H1 (cell line): ENCODE data around the gene KCNMA1. TPM values are rescaled to one million over a fixed set of nuclear protein-coding genes. Genes with fewer than 3 reads are reported as not detected.

Experiments used
- CTCF ChIA-PET: fragments of 300-600 bp; sonication (Branson Sonifier 250); formaldehyde crosslinking; loops from one replicate; lab custom pipeline; 2021; ENCODE audit not compliant: partially characterized antibody; lab: Charles Lee
- POLR2A ChIA-PET: fragments of 300-600 bp; sonication (Branson Sonifier 250); formaldehyde crosslinking; loops from one replicate; lab custom pipeline; 2021; ENCODE audit warnings: inconsistent platforms; ENCODE audit not compliant: partially characterized antibody; lab: Charles Lee
- DNase-seq, 2 experiments: peaks; one replicate each; pipeline versions ENCODE4 v3.0.0 to v3.0.0-alpha.2; 2010 to 2022; ENCODE audit warnings: low spot score in 2 of 2, low read depth in 1 of 2, mixed read lengths in 1 of 2
- FAIRE-seq: peaks from 2 replicates; lab custom pipeline; 2011; peaks lifted over from hg19 to GRCh38; lab: Jason Lieb, UNC
- H2AFZ ChIP-seq: 2 replicates; pipeline ENCODE4 v1.8.1; 2012; ENCODE audit warnings: low read length, inconsistent platforms
- H2AK5ac ChIP-seq: 2 replicates; pipeline ENCODE4 v1.6.1; 2013; ENCODE audit warnings: low read depth, low read length
- H2BK120ac ChIP-seq: replicated peaks from 2 replicates; pipeline ENCODE3; 2013; ENCODE audit warnings: low read depth, low read length, inconsistent platforms
- H2BK12ac ChIP-seq: 2 replicates; pipeline ENCODE4 v1.6.1; 2013; ENCODE audit warnings: low read depth, low read length
- H2BK15ac ChIP-seq: 2 replicates; pipeline ENCODE4 v1.6.1; 2013; ENCODE audit warnings: low read length
- H2BK20ac ChIP-seq: 2 replicates; pipeline ENCODE4 v1.6.1; 2013; ENCODE audit warnings: low read length
- H2BK5ac ChIP-seq: 2 replicates; pipeline ENCODE4 v1.6.1; 2013; ENCODE audit warnings: low read depth, low read length
- H3K14ac ChIP-seq: 2 replicates; pipeline ENCODE4 v1.6.1; 2013; ENCODE audit warnings: inconsistent platforms; ENCODE audit not compliant: insufficient read length
- H3K18ac ChIP-seq: 2 replicates; pipeline ENCODE4 v1.6.1; 2013; ENCODE audit warnings: low read length; ENCODE audit errors: extremely low read depth
- H3K23ac ChIP-seq: 2 replicates; pipeline ENCODE4 v1.6.1; 2013; ENCODE audit warnings: inconsistent platforms; ENCODE audit not compliant: insufficient read length
- H3K23me2 ChIP-seq: 2 replicates; pipeline ENCODE4 v1.6.1; 2013; ENCODE audit warnings: low read depth, low read length
- H3K27ac ChIP-seq: 2 replicates; pipeline ENCODE4 v1.6.1; 2011; ENCODE audit warnings: low read depth, low read length, inconsistent platforms
- H3K27me3 ChIP-seq, 4 experiments: replicated peaks in 1 of 4; 1 replicate in 1 of 4; 2 replicates in 3 of 4; pipeline versions ENCODE4 v1.6.1 to v1.8.1; 2011 to 2013; ENCODE audit warnings: low read length in 3 of 4, mild to moderate bottlenecking in 3 of 4, inconsistent platforms in 2 of 4, mixed read lengths in 2 of 4, moderate library complexity in 1 of 4; ENCODE audit not compliant: control insufficient read depth in 3 of 4, insufficient read depth in 3 of 4; ENCODE audit errors: extremely low read depth in 1 of 4
- H3K36me3 ChIP-seq, 4 experiments: 2 replicates each; pipeline versions ENCODE4 v1.6.1 to v1.8.1; 2011 to 2013; ENCODE audit warnings: mild to moderate bottlenecking in 4 of 4, low read length in 3 of 4, moderate library complexity in 2 of 4, control low read depth in 1 of 4, inconsistent platforms in 1 of 4; ENCODE audit not compliant: insufficient read depth in 4 of 4, control insufficient read depth in 2 of 4
- H3K4ac ChIP-seq: replicated peaks from 2 replicates; pipeline ENCODE3; 2013; ENCODE audit warnings: low read length, low read depth, mixed read lengths, inconsistent platforms; ENCODE audit not compliant: insufficient read length
- H3K4me1 ChIP-seq, 4 experiments: replicated peaks in 1 of 4; 1 replicate in 1 of 4; 2 replicates in 3 of 4; pipeline versions ENCODE4 v1.6.1 to v1.8.1; 2011 to 2013; ENCODE audit warnings: low read length in 3 of 4, inconsistent platforms in 2 of 4, mixed read lengths in 1 of 4; ENCODE audit not compliant: insufficient read depth in 4 of 4, control insufficient read depth in 3 of 4
- H3K4me2 ChIP-seq, 2 experiments: 2 replicates each; pipeline versions ENCODE4 v1.6.1 to v1.8.1; 2011 to 2013; ENCODE audit warnings: low read depth in 2 of 2, low read length in 2 of 2, control low read depth in 1 of 2, inconsistent platforms in 1 of 2, mild to moderate bottlenecking in 1 of 2; ENCODE audit not compliant: insufficient read depth in 1 of 2
- H3K4me3 ChIP-seq, 4 experiments: fragments of 200-600, 300-600 bp in 1 of 4; sonication (generic), shearing (Covaris generic), sonication (Bioruptor Twin) in 1 of 4; 2 replicates each; pipeline versions ENCODE4 v1.5.1 to v1.8.1; 2011 to 2016; ENCODE audit warnings: low read length in 4 of 4, low read depth in 3 of 4, control low read depth in 2 of 4, inconsistent platforms in 2 of 4, mild to moderate bottlenecking in 2 of 4, mixed read lengths in 1 of 4, moderate library complexity in 1 of 4; ENCODE audit not compliant: insufficient read depth in 2 of 4; ENCODE audit errors: extremely low read depth in 1 of 4
- H3K56ac ChIP-seq: replicated peaks from 2 replicates; pipeline ENCODE3; 2013; ENCODE audit warnings: low read depth, mild to moderate bottlenecking, mixed read lengths, low read length, inconsistent platforms; ENCODE audit not compliant: insufficient read length
- H3K79me1 ChIP-seq: 2 replicates; pipeline ENCODE4 v1.6.1; 2013; ENCODE audit warnings: low read depth, low read length, control low read depth
- H3K79me2 ChIP-seq, 2 experiments: 2 replicates each; pipeline versions ENCODE4 v1.6.1 to v1.8.1; 2012 to 2013; ENCODE audit warnings: low read length in 2 of 2, mild to moderate bottlenecking in 2 of 2, inconsistent platforms in 1 of 2; ENCODE audit not compliant: insufficient read depth in 2 of 2, control insufficient read depth in 1 of 2
- H3K9ac ChIP-seq, 4 experiments: replicated peaks in 1 of 4; 1 replicate in 1 of 4; 2 replicates in 3 of 4; pipeline versions ENCODE4 v1.6.1 to v1.8.1; 2011 to 2013; ENCODE audit warnings: low read depth in 3 of 4, low read length in 3 of 4, control low read depth in 2 of 4, mild to moderate bottlenecking in 2 of 4, moderate library complexity in 2 of 4, inconsistent platforms in 1 of 4; ENCODE audit errors: extremely low read depth in 1 of 4
- H3K9me3 ChIP-seq, 2 experiments: 2 replicates each; pipeline versions ENCODE4 v1.6.1 to v1.8.1; 2012 to 2013; ENCODE audit warnings: mild to moderate bottlenecking in 2 of 2, moderate library complexity in 2 of 2, control low read depth in 1 of 2, inconsistent platforms in 1 of 2, low read depth in 1 of 2, low read length in 1 of 2, mixed read lengths in 1 of 2; ENCODE audit not compliant: insufficient read depth in 2 of 2
- H4K20me1 ChIP-seq, 2 experiments: replicated peaks in 1 of 2; 2 replicates each; pipeline versions ENCODE3 to v1.8.1; 2011 to 2013; ENCODE audit warnings: inconsistent platforms in 2 of 2, low read length in 2 of 2, mild to moderate bottlenecking in 1 of 2; ENCODE audit not compliant: insufficient read depth in 2 of 2, control insufficient read depth in 1 of 2
- H4K5ac ChIP-seq: 2 replicates; pipeline ENCODE4 v1.6.1; 2013; ENCODE audit warnings: low read length, low read depth, mixed read lengths, inconsistent platforms; ENCODE audit not compliant: insufficient read length
- H4K8ac ChIP-seq: 2 replicates; pipeline ENCODE4 v1.8.0; 2013; ENCODE audit warnings: mild to moderate bottlenecking, moderate library complexity, low read length, inconsistent platforms; ENCODE audit not compliant: insufficient read depth; ENCODE audit errors: extremely low read depth
- H4K91ac ChIP-seq: replicated peaks from 2 replicates; pipeline ENCODE3; 2013; ENCODE audit warnings: low read length, mixed read lengths, inconsistent platforms; ENCODE audit not compliant: insufficient read length
- CBX5 ChIP-seq: fragments of 300-800, 300-1000 bp; sonication (generic); IDR thresholded peaks from 2 replicates; pipeline ENCODE4 v1.7.1; 2016; ENCODE audit warnings: antibody characterized with exemption, low read length, low read depth
- CBX8 ChIP-seq: fragments of 300-800, 300-1000 bp; sonication (generic); IDR thresholded peaks from 2 replicates; pipeline ENCODE4 v1.7.1; 2016; ENCODE audit warnings: low read depth, low read length, borderline replicate concordance
- CHD1 ChIP-seq: IDR thresholded peaks from 2 replicates; pipeline ENCODE4 v1.6.1; 2012; ENCODE audit warnings: low read depth, low read length, improper control_type of control experiment
- EZH2 ChIP-seq: fragments of 200-600 bp; sonication (generic); IDR thresholded peaks from 2 replicates; pipeline ENCODE4 v1.7.1; 2012; ENCODE audit warnings: low read depth, mild to moderate bottlenecking, moderate library complexity, low read length, inconsistent platforms; ENCODE audit not compliant: severe bottlenecking
- GABPA ChIP-seq: IDR thresholded peaks from 2 replicates; pipeline ENCODE4 v1.6.1; 2011; ENCODE audit warnings: mild to moderate bottlenecking, low read length, moderate library complexity, borderline replicate concordance; ENCODE audit not compliant: insufficient read depth
- HDAC2 ChIP-seq, 2 experiments: fragments of 300-600 bp in 1 of 2; sonication (generic) in 1 of 2; IDR thresholded peaks; 2 replicates each; pipeline ENCODE4 v1.6.1; 2011 to 2012; ENCODE audit warnings: low read depth in 2 of 2, low read length in 2 of 2, mild to moderate bottlenecking in 2 of 2, moderate library complexity in 2 of 2, borderline replicate concordance in 1 of 2, inconsistent platforms in 1 of 2
- HDAC6 ChIP-seq: IDR thresholded peaks from one replicate; pipeline ENCODE4 v1.7.1; 2012; ENCODE audit warnings: low read depth, mild to moderate bottlenecking, inconsistent platforms, low read length, moderate library complexity
- RNF2 ChIP-seq: fragments of 200-900, 300-1000 bp; sonication (generic); IDR thresholded peaks from 2 replicates; pipeline ENCODE4 v1.7.1; 2016; ENCODE audit warnings: borderline replicate concordance, low read depth, mild to moderate bottlenecking, antibody characterized with exemption, low read length; ENCODE audit not compliant: poor library complexity, severe bottlenecking; ENCODE audit errors: missing control alignments
- SP1 ChIP-seq: IDR thresholded peaks from 2 replicates; pipeline ENCODE4 v1.6.1; 2011; ENCODE audit warnings: low read depth, low read length
- YY1 ChIP-seq: IDR thresholded peaks from 2 replicates; pipeline ENCODE4 v1.6.1; 2011; ENCODE audit warnings: low read depth, mild to moderate bottlenecking, low read length
- polyA plus RNA-seq, 7 experiments: library from polyadenylated mRNA; depleted of rRNA in 3 of 7; stranded (reverse) in 5 of 7; unstranded in 2 of 7; fragments of >200 nt in 5 of 7; fragments of 200-250 nt in 2 of 7; gene quantifications; 1 replicate in 5 of 7; 2 replicates in 1 of 7; 4 replicates in 1 of 7; pipeline versions ENCODE4 v1.2.1 to v1.2.3, GENCODE V29; 2011 to 2013; ENCODE audit warnings: missing spikeins in 2 of 7, mixed read lengths in 2 of 7
- total RNA-seq: library from RNA; stranded (reverse); fragmentation: NEBNext Ultra II Directional; extraction: Animal tissue kit (Norgen Biotek cat#: 25700); gene quantifications from 2 replicates; pipeline ENCODE4 v1.2.1, GENCODE V29; 2021
- TF ChIP-seq, protein P1 (sequence below): IDR thresholded peaks from 2 replicates; pipeline ENCODE4 v1.6.1; 2012; ENCODE audit warnings: inconsistent platforms
- TF ChIP-seq, protein P2 (sequence below): IDR thresholded peaks from 2 replicates; pipeline ENCODE4 v1.6.1; 2011; ENCODE audit warnings: low read depth, mild to moderate bottlenecking, low read length; ENCODE audit not compliant: insufficient read depth
- TF ChIP-seq, protein P3 (sequence below): IDR thresholded peaks from 2 replicates; pipeline ENCODE4 v1.6.1; 2012; ENCODE audit warnings: inconsistent platforms

The KCNMA1 gene
- total and polyA plus RNA-seq, 2 of the 8 experiments (the other 6 are each of a cell fraction or from before 2014, with no cell fraction given) = 10.2 to 11.1 TPM

DNA sequence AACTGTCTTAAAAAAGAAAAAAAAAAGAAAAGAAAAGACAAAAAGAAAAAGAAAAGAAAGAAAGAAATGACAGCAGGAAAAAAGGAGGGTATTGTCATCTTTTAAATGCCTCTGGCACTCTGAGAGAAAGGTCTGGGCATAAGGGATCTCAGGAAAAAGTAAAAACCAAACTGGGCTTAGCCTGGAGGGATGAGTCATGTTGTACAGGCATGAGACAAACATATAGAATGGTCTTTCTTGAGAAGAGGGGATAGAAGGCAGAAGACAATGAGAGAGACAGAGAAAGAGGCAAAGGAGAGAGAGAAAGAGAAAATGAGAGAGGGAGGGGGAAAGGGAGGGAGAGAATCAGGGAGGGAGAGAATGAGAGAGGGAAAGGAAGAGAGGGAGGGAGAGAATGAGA is 32.3 kb upstream of the KCNMA1 start:
- DNase-seq (no peak), FAIRE-seq (no peak)
- H3K4ac ChIP-seq = no peak overlapping the region
- H3K9ac ChIP-seq = no peak overlapping the region
- no peak overlapping the region for H2AFZ ChIP-seq
- H2BK120ac ChIP-seq = no peak overlapping the region
- H4K5ac ChIP-seq = no peak overlapping the region
- H2BK15ac ChIP-seq = no peak overlapping the region
- no peak overlapping the region for H3K56ac ChIP-seq
- H2BK12ac ChIP-seq = no peak overlapping the region
- peaks cover 0 to 3% (median 0%) of the 10 kb centered on the region in 4 experiments; a peak in 1 of 7 replicates for H3K4me1 ChIP-seq
- H3K14ac ChIP-seq = no peak overlapping the region
- H3K4me2 ChIP-seq = no peak overlapping the region
- no peak overlapping the region for H2BK5ac ChIP-seq
- POLR2A ChIA-PET = no interaction called here
- H2AK5ac ChIP-seq = no peak overlapping the region
- no peaks in the 10 kb centered on the region for H3K36me3 ChIP-seq
- no peaks in the 10 kb centered on the region for H3K79me2 ChIP-seq
- no peak overlapping the region for H3K23ac ChIP-seq
- H3K4me3 ChIP-seq = no peak overlapping the region
- H4K20me1 ChIP-seq = no peaks in the 10 kb centered on the region
- peaks cover 2% of the 10 kb centered on the region; the same call in 1 of the 2 replicates for H3K23me2 ChIP-seq
- H3K18ac ChIP-seq = no peak overlapping the region
- H3K27ac ChIP-seq = no peak overlapping the region
- no peak overlapping the region for H2BK20ac ChIP-seq
- H3K79me1 ChIP-seq = no peaks in the 10 kb centered on the region
- H4K8ac ChIP-seq = no peak overlapping the region
- no peaks in the 10 kb centered on the region for H3K9me3 ChIP-seq
- no peaks in the 10 kb centered on the region for H3K27me3 ChIP-seq
- CTCF ChIA-PET = interaction anchor here (0.6 to 4.2 kb wide), 4 partner anchors 17 to 47 kb away, joined by 3 to 17 read pairs (median 6); no protein-coding TSS in a partner anchor
- no peak overlapping the region for H4K91ac ChIP-seq
- TF ChIP-seq YY1 = no peak
- TF ChIP-seq, protein P1, sequence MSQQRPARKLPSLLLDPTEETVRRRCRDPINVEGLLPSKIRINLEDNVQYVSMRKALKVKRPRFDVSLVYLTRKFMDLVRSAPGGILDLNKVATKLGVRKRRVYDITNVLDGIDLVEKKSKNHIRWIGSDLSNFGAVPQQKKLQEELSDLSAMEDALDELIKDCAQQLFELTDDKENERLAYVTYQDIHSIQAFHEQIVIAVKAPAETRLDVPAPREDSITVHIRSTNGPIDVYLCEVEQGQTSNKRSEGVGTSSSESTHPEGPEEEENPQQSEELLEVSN = no peak
- no peak for TF ChIP-seq CBX8
- TF ChIP-seq HDAC2 (IDR thresholded peaks at IDR 0.05; ENCODE audit: borderline replicate concordance in 1 of 2, low read depth in 2 of 2, low read length in 2 of 2) = no peak
- no peak for TF ChIP-seq RNF2
- no peak for TF ChIP-seq CBX5
- no peak for TF ChIP-seq EZH2
- no peak for TF ChIP-seq GABPA
- TF ChIP-seq, protein P2, sequence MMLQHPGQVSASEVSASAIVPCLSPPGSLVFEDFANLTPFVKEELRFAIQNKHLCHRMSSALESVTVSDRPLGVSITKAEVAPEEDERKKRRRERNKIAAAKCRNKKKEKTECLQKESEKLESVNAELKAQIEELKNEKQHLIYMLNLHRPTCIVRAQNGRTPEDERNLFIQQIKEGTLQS = no peak
- TF ChIP-seq, protein P3, sequence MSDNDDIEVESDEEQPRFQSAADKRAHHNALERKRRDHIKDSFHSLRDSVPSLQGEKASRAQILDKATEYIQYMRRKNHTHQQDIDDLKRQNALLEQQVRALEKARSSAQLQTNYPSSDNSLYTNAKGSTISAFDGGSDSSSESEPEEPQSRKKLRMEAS = no peak
- TF ChIP-seq CHD1 = no peak
- no peak for TF ChIP-seq HDAC6
- TF ChIP-seq SP1 = no peak
